GM12874 (cell line): ENCODE results near the gene FGF11.

Source experiments
- CTCF ChIP-seq: IDR thresholded peaks from 2 replicates; pipeline ENCODE4 v1.5.1; 2011; ENCODE audit warnings: low read depth, mild to moderate bottlenecking, control low read depth, low read length, moderate library complexity; ENCODE audit not compliant: insufficient read depth

Gene FGF11

GRCh38 chr17:7468290-7468689, 29.0 kb downstream of the FGF11 start:
- no peak for TF ChIP-seq CTCF

GRCh38 chr17:7468804-7469389, 29.6 kb downstream of the FGF11 start:
- TF ChIP-seq CTCF: no peak

- no peak for TF ChIP-seq CTCF
Measured at GRCh38 chr17:7471729-7472128, 32.4 kb downstream of the FGF11 start.

- no peak for TF ChIP-seq CTCF
Measured at GRCh38 chr17:7475764-7476422, 36.6 kb downstream of the FGF11 start.

- no peak for TF ChIP-seq CTCF
Measured at GRCh38 chr17:7476494-7476893, 37.2 kb downstream of the FGF11 start.

- TF ChIP-seq CTCF: no peak
Measured at GRCh38 chr17:7476951-7477350, 37.6 kb downstream of the FGF11 start.

GRCh38 chr17:7477392-7478275, 38.3 kb downstream of the FGF11 start:
- TF ChIP-seq CTCF: no peak
